Hepatocyte (in vitro differentiated cells): ENCODE measurements around the gene NECAB2. TPM values are rescaled to one million over a fixed set of nuclear protein-coding genes. Genes with fewer than 3 reads are reported as not detected.

Experiments
- DNase-seq: peaks from one replicate; pipeline ENCODE4 v3.0.0-alpha.2; 2016; ENCODE audit warnings: low spot score
- H2AFZ ChIP-seq: fragments of 200-600 bp; sonication (generic); 2 replicates; pipeline ENCODE4 v1.6.0; 2016; ENCODE audit warnings: antibody characterized with exemption, mild to moderate bottlenecking
- H3K27ac ChIP-seq: fragments of 200-600 bp; sonication (generic); 2 replicates; pipeline ENCODE4 v1.5.1; 2016; ENCODE audit warnings: mild to moderate bottlenecking
- H3K27me3 ChIP-seq: fragments of 200-600 bp; sonication (generic); 2 replicates; pipeline ENCODE4 v1.6.1; 2016
- H3K36me3 ChIP-seq: fragments of 200-600 bp; sonication (generic); replicated peaks from 2 replicates; pipeline ENCODE4 v1.5.1; 2016; ENCODE audit warnings: low read depth; ENCODE audit not compliant: insufficient read depth
- H3K4me1 ChIP-seq: fragments of 200-600 bp; sonication (generic); 2 replicates; pipeline ENCODE4 v1.5.1; 2016; ENCODE audit warnings: mild to moderate bottlenecking, moderate library complexity; ENCODE audit not compliant: insufficient read depth
- H3K4me2 ChIP-seq: fragments of 200-600 bp; sonication (generic); 2 replicates; pipeline ENCODE4 v1.6.0; 2016
- H3K4me3 ChIP-seq: fragments of 200-600 bp; sonication (generic); 2 replicates; pipeline ENCODE4 v1.5.1; 2016; ENCODE audit warnings: mild to moderate bottlenecking
- H3K79me2 ChIP-seq: fragments of 200-600 bp; sonication (generic); 2 replicates; pipeline ENCODE4 v1.6.0; 2017; ENCODE audit warnings: mild to moderate bottlenecking
- H3K9me2 ChIP-seq: fragments of 200-600 bp; sonication (generic); replicated peaks from 2 replicates; pipeline ENCODE4 v1.6.0; 2017; ENCODE audit warnings: mild to moderate bottlenecking; ENCODE audit not compliant: insufficient read depth
- H3K9me3 ChIP-seq: fragments of 200-600 bp; sonication (generic); 2 replicates; pipeline ENCODE4 v1.5.1; 2016; ENCODE audit warnings: low read depth, mild to moderate bottlenecking
- H4K20me1 ChIP-seq: fragments of 200-600 bp; sonication (generic); 2 replicates; pipeline ENCODE4 v1.6.0; 2016; ENCODE audit warnings: mild to moderate bottlenecking; ENCODE audit not compliant: insufficient read depth, poor library complexity, severe bottlenecking
- CTCF ChIP-seq: fragments of 200-600 bp; sonication (generic); IDR thresholded peaks from 2 replicates; pipeline ENCODE4 v1.5.1; 2016; ENCODE audit warnings: antibody characterized with exemption, mild to moderate bottlenecking; ENCODE audit not compliant: poor library complexity
- EZH2 ChIP-seq: fragments of 200-600 bp; sonication (generic); IDR thresholded peaks from 2 replicates; pipeline ENCODE4 v1.6.1; 2016; ENCODE audit warnings: antibody characterized with exemption, mild to moderate bottlenecking, borderline replicate concordance
- EZH2phosphoT487 ChIP-seq: fragments of 200-600 bp; sonication (generic); IDR thresholded peaks from one replicate; pipeline ENCODE4 v1.6.1; 2018; ENCODE audit warnings: antibody characterized with exemption, mild to moderate bottlenecking, low read depth, moderate library complexity; ENCODE audit not compliant: unreplicated experiment, severe bottlenecking
- WGBS: methylation state at CpG from one replicate; pipeline ENCODE4 v1.1.6; 2016; ENCODE audit warnings: low lambda C conversion rate; ENCODE audit errors: missing lambda C conversion rate; 5-methylcytosine and 5-hydroxymethylcytosine counted together
- polyA plus RNA-seq: library from polyadenylated mRNA; unstranded; fragments of >200 nt; fragmentation: Nextera tagmentation; extraction: Ambion mirVana; gene quantifications from 2 replicates; pipeline ENCODE4 v1.2.1, GENCODE V29; 2016
- total RNA-seq: library from RNA; depleted of rRNA; stranded (reverse); fragments of >200 nt; gene quantifications from 2 replicates; pipeline ENCODE4 v1.2.3, GENCODE V29; 2014

The NECAB2 gene
- total and polyA plus RNA-seq, 2 experiments from 2014 or later = 1.1 TPM; not detected in 1

GRCh38 chr16:83990492-83990891 is 22.4 kb downstream of the NECAB2 start:
- H3K4me3 ChIP-seq = no peak overlapping the region
- H3K27me3 ChIP-seq = peaks cover 11% of the 10 kb centered on the region
- H4K20me1 ChIP-seq = no peaks in the 10 kb centered on the region
- no peaks in the 10 kb centered on the region for H3K36me3 ChIP-seq
- H2AFZ ChIP-seq = no peak overlapping the region
- no peaks in the 10 kb centered on the region for H3K9me2 ChIP-seq
- no peaks in the 10 kb centered on the region for H3K79me2 ChIP-seq
- H3K9me3 ChIP-seq = no peaks in the 10 kb centered on the region
- H3K27ac ChIP-seq = no peak overlapping the region
- TF ChIP-seq EZH2phosphoT487 = no peak
- TF ChIP-seq EZH2 = no peak
- TF ChIP-seq CTCF = no peak
- peaks cover 3% of the 10 kb centered on the region for H3K4me1 ChIP-seq
- 92% methylated on average over 11 of the region's 11 CpGs for WGBS
- no peak for DNase-seq
- H3K4me2 ChIP-seq = no peak overlapping the region

- H3K79me2 ChIP-seq = no peaks in the 10 kb centered on the region
- 89% methylated on average over 6 of the region's 6 CpGs for WGBS
- H3K9me2 ChIP-seq = no peaks in the 10 kb centered on the region
- no peak overlapping the region for H2AFZ ChIP-seq
- no peak for DNase-seq
- no peak overlapping the region for H3K27ac ChIP-seq
- no peaks in the 10 kb centered on the region for H3K36me3 ChIP-seq
- H3K9me3 ChIP-seq = no peaks in the 10 kb centered on the region
- H3K4me1 ChIP-seq = peaks cover 3% of the 10 kb centered on the region
- TF ChIP-seq CTCF = no peak
- TF ChIP-seq EZH2phosphoT487 = no peak
- TF ChIP-seq EZH2 = no peak
- H3K27me3 ChIP-seq = peaks cover 11% of the 10 kb centered on the region
- no peaks in the 10 kb centered on the region for H4K20me1 ChIP-seq
- no peak overlapping the region for H3K4me3 ChIP-seq
- H3K4me2 ChIP-seq = no peak overlapping the region
These were observed 24.6 kb downstream of the NECAB2 start for GRCh38 chr16:83992624-83993023.

GRCh38 chr16:83994087-83994486 is 26.0 kb downstream of the NECAB2 start:
- no peak overlapping the region for H3K4me2 ChIP-seq
- no peaks in the 10 kb centered on the region for H3K9me3 ChIP-seq
- no peaks in the 10 kb centered on the region for H3K9me2 ChIP-seq
- H3K79me2 ChIP-seq = no peaks in the 10 kb centered on the region
- peaks cover 3% of the 10 kb centered on the region for H3K4me1 ChIP-seq
- H3K27ac ChIP-seq = no peak overlapping the region
- 92% methylated on average over 8 of the region's 8 CpGs for WGBS
- no peak overlapping the region for H3K4me3 ChIP-seq
- DNase-seq = no peak
- TF ChIP-seq CTCF = no peak
- no peak for TF ChIP-seq EZH2phosphoT487
- no peak for TF ChIP-seq EZH2
- no peak overlapping the region for H2AFZ ChIP-seq
- H3K27me3 ChIP-seq = peaks cover 5% of the 10 kb centered on the region
- H3K36me3 ChIP-seq = no peaks in the 10 kb centered on the region
- no peaks in the 10 kb centered on the region for H4K20me1 ChIP-seq

- no peaks in the 10 kb centered on the region for H3K79me2 ChIP-seq
- H3K4me3 ChIP-seq = no peak overlapping the region
- no peaks in the 10 kb centered on the region for H4K20me1 ChIP-seq
- TF ChIP-seq EZH2phosphoT487 = no peak
- TF ChIP-seq CTCF = no peak
- TF ChIP-seq EZH2 = no peak
- DNase-seq = no peak
- no peak overlapping the region for H2AFZ ChIP-seq
- H3K4me1 ChIP-seq = peaks cover 3% of the 10 kb centered on the region
- no peaks in the 10 kb centered on the region for H3K36me3 ChIP-seq
- WGBS = 92% methylated on average over 13 of the region's 13 CpGs
- no peaks in the 10 kb centered on the region for H3K9me3 ChIP-seq
- no peaks in the 10 kb centered on the region for H3K27me3 ChIP-seq
- H3K9me2 ChIP-seq = no peaks in the 10 kb centered on the region
- no peak overlapping the region for H3K27ac ChIP-seq
- no peak overlapping the region for H3K4me2 ChIP-seq
These were observed 26.7 kb downstream of the NECAB2 start for GRCh38 chr16:83994703-83995102.
